GM18907 (cell line): ENCODE results near the gene WDFY2.

Source experiments
- ATAC-seq: cut with Tn5 transposase; IDR thresholded peaks from one replicate; pipeline ENCODE4 v1.9.1; 2021; ENCODE audit warnings: mild to moderate bottlenecking, moderate library complexity; ENCODE audit not compliant: unreplicated experiment

WDFY2 gene

GRCh38 chr13:51599444-51600176, 15.3 kb downstream of the WDFY2 start:
- ATAC-seq: no peak

GRCh38 chr13:51600703-51601102, 16.4 kb downstream of the WDFY2 start:
- no peak for ATAC-seq

GRCh38 chr13:51601601-51602565, 17.6 kb downstream of the WDFY2 start:
- ATAC-seq: no peak

GRCh38 chr13:51603716-51604115, 19.5 kb downstream of the WDFY2 start:
- no peak for ATAC-seq

- ATAC-seq: no peak
These were observed 21.4 kb downstream of the WDFY2 start for GRCh38 chr13:51605698-51606097.

- ATAC-seq: no peak
These were observed 22.9 kb downstream of the WDFY2 start for GRCh38 chr13:51607165-51607564.

GRCh38 chr13:51608857-51609406, 24.7 kb downstream of the WDFY2 start:
- no peak for ATAC-seq

GRCh38 chr13:51612867-51613266, 28.6 kb downstream of the WDFY2 start:
- ATAC-seq: no peak

GRCh38 chr13:51613535-51613934, 29.3 kb downstream of the WDFY2 start:
- no peak for ATAC-seq

- ATAC-seq: peak; percentile 76
These were observed 30.1 kb downstream of the WDFY2 start for GRCh38 chr13:51614350-51614786.

GRCh38 chr13:51618626-51619025, 34.4 kb downstream of the WDFY2 start:
- ATAC-seq: no peak

GRCh38 chr13:51619614-51620013, 35.4 kb downstream of the WDFY2 start:
- ATAC-seq: no peak

GRCh38 chr13:51620165-51620983, 36.1 kb downstream of the WDFY2 start:
- no peak for ATAC-seq

GRCh38 chr13:51621602-51622001, 37.3 kb downstream of the WDFY2 start:
- no peak for ATAC-seq

- no peak for ATAC-seq
These were observed 39.2 kb downstream of the WDFY2 start for GRCh38 chr13:51623473-51623872.

GRCh38 chr13:51624207-51624606, 39.9 kb downstream of the WDFY2 start:
- ATAC-seq: no peak

- no peak for ATAC-seq
These were observed 40.6 kb downstream of the WDFY2 start for GRCh38 chr13:51624695-51625345.

- ATAC-seq: no peak
These were observed 41.5 kb downstream of the WDFY2 start for GRCh38 chr13:51625555-51626345.

- ATAC-seq: no peak
These were observed 42.5 kb downstream of the WDFY2 start for GRCh38 chr13:51626749-51627148.
